Gastroesophageal sphincter (tissue), 4 donors: ENCODE data around the gene PLPP6. TPM values are rescaled to one million over a fixed set of nuclear protein-coding genes. Genes with fewer than 3 reads are reported as not detected.

ENCODE experiments used
- ATAC-seq: fragments of 150-250 bp; one replicate; pipeline ENCODE4 v1.9.1; 2016; ENCODE audit warnings: mild to moderate bottlenecking, moderate library complexity
- H3K27ac ChIP-seq, 4 donors: fragments of 200-600 bp; sonication (generic) in 3 of 4; 1 replicate in 3 of 4; 2 replicates in 1 of 4; pipeline ENCODE4 v1.5.1; 2016 to 2019
- H3K27me3 ChIP-seq: fragments of 200-600 bp; sonication (generic); one replicate; pipeline ENCODE4 v1.5.1; 2019
- H3K36me3 ChIP-seq, 2 donors: fragments of 200-600 bp; sonication (generic); one replicate each; pipeline ENCODE4 v1.5.1; 2019; ENCODE audit warnings: control low read depth in 1 of 2
- H3K4me1 ChIP-seq, 3 donors: fragments of 200-600 bp; sonication (generic); 1 replicate in 2 of 3; 2 replicates in 1 of 3; pipeline ENCODE4 v1.5.1; 2016 to 2019; ENCODE audit warnings: control low read depth in 2 of 3
- H3K4me3 ChIP-seq, 2 donors: fragments of 200-600 bp; sonication (generic); one replicate each; pipeline ENCODE4 v1.5.1; 2019; ENCODE audit warnings: mild to moderate bottlenecking in 1 of 2, moderate library complexity in 1 of 2
- H3K9me3 ChIP-seq, 3 donors: fragments of 200-600 bp; sonication (generic); one replicate each; pipeline ENCODE4 v1.5.1; 2017 to 2019; ENCODE audit warnings: control low read depth in 2 of 3
- CTCF ChIP-seq, 4 experiments: fragments of 200-600 bp in 2 of 4; fragments of 450-650 bp in 2 of 4; sonication (generic) in 1 of 4; IDR thresholded peaks; one replicate each; pipeline ENCODE4 v1.5.1; 2017 to 2019; ENCODE audit warnings: antibody characterized with exemption in 4 of 4, mild to moderate bottlenecking in 2 of 4, moderate library complexity in 2 of 4
- EP300 ChIP-seq: sonication (generic); formaldehyde crosslinking; IDR thresholded peaks from one replicate; pipeline ENCODE4 v1.6.1; 2017; ENCODE audit warnings: antibody characterized with exemption, mild to moderate bottlenecking
- POLR2A ChIP-seq, 2 donors: fragments of 450-650 bp; IDR thresholded peaks; one replicate each; pipeline ENCODE4 v1.6.1; 2017; ENCODE audit warnings: antibody characterized with exemption in 2 of 2, mild to moderate bottlenecking in 2 of 2, moderate library complexity in 1 of 2
- POLR2AphosphoS5 ChIP-seq: sonication (generic); formaldehyde crosslinking; IDR thresholded peaks from one replicate; pipeline ENCODE4 v1.6.1; 2017; ENCODE audit warnings: antibody characterized with exemption
- WGBS, 2 donors: methylation state at CpG; one replicate each; pipeline ENCODE4 v1.1.5; 2018; ENCODE audit warnings: low coverage in 1 of 2; 5-methylcytosine and 5-hydroxymethylcytosine counted together
- total RNA-seq, 4 donors: library from RNA; depleted of rRNA; stranded (reverse); fragments of >200 nt; gene quantifications; one replicate each; pipeline ENCODE4 v1.1.0, GENCODE V29; 2016

The PLPP6 gene
- total RNA-seq, 4 donors from 2014 or later, result 5.3 to 8.1 (median 6.6) TPM

GRCh38 chr9:4679268-4680172, 17.4 kb downstream of the PLPP6 start, which contains the start of gene CDC37L1:
CDC37L1 (plus strand) TSS chr9:4679569; CDS start chr9:4679768, 199 bp downstream.
- WGBS, 2 donors, result 0% methylated on average over 36 to 38 of the region's 66 CpGs
- H3K4me1 ChIP-seq, result peaks cover 4 to 50% (median 4%) of the 10 kb centered on the region in 3 donors
- H3K36me3 ChIP-seq, result no peaks in the 10 kb centered on the region
- H3K27me3 ChIP-seq, result no peaks in the 10 kb centered on the region
- ATAC-seq, result peak; percentile 99
- no peaks in the 10 kb centered on the region for H3K9me3 ChIP-seq
- H3K27ac ChIP-seq, result peak within 1 kb of the TSS; percentile 98 to 100 (median 98)
- peak within 1 kb of the TSS; percentile 82 to 91 for H3K4me3 ChIP-seq
- TF ChIP-seq CTCF (IDR thresholded peaks at IDR 0.05) (peak; percentile 55 to 93 (median 78)), POLR2AphosphoS5 (peak; percentile 96), EP300 (no peak), POLR2A (IDR thresholded peaks at IDR 0.05) (peak; percentile 93 to 94)

- TF ChIP-seq POLR2AphosphoS5 (no peak), POLR2A (IDR thresholded peaks at IDR 0.05) (no peak), EP300 (no peak), CTCF (IDR thresholded peaks at IDR 0.05) (no peak)
- Histone ChIP-seq H3K4me1 (peaks cover 4 to 57% (median 10%) of the 10 kb centered on the region in 3 donors), H3K4me3 (peak overlapping the region; percentile 82 to 91), H3K9me3 (no peaks in the 10 kb centered on the region), H3K36me3 (peaks cover 0 to 3% of the 10 kb centered on the region in 2 donors), H3K27me3 (no peaks in the 10 kb centered on the region), H3K27ac (peak overlapping the region; percentile 98 to 100 (median 98))
- WGBS, 2 donors, result 0 to 2% methylated on average over 9 to 10 of the region's 10 CpGs
- ATAC-seq, result no peak
Measured at GRCh38 chr9:4680173-4680525, 18.1 kb downstream of the PLPP6 start.

GRCh38 chr9:4680750-4681149, 18.7 kb downstream of the PLPP6 start:
- Histone ChIP-seq H3K27ac (peak overlapping the region; percentile 98 to 100 (median 98)), H3K4me3 (peak overlapping the region; percentile 82 to 91), H3K9me3 (no peaks in the 10 kb centered on the region), H3K36me3 (peaks cover 0 to 9% of the 10 kb centered on the region in 2 donors), H3K27me3 (no peaks in the 10 kb centered on the region), H3K4me1 (peaks cover 4 to 63% (median 13%) of the 10 kb centered on the region in 3 donors)
- WGBS, 2 donors, result 26 to 38% methylated on average over 2 of the region's 2 CpGs
- TF ChIP-seq POLR2AphosphoS5 (peak; percentile 67), POLR2A (IDR thresholded peaks at IDR 0.05) (no peak)
- ATAC-seq, result peak; percentile 24

- Histone ChIP-seq H3K36me3 (peaks cover 0 to 21% of the 10 kb centered on the region in 2 donors), H3K27me3 (no peaks in the 10 kb centered on the region), H3K9me3 (no peaks in the 10 kb centered on the region), H3K27ac (peak overlapping the region; percentile 62 to 72 (median 66)), H3K4me3 (no peak overlapping the region), H3K4me1 (peaks cover 4 to 90% (median 19%) of the 10 kb centered on the region in 3 donors)
- 49 to 81% methylated on average over 4 of the region's 4 CpGs for WGBS, 2 donors
- no peak for TF ChIP-seq EP300
- no peak for TF ChIP-seq POLR2A (IDR thresholded peaks at IDR 0.05)
- TF ChIP-seq CTCF (IDR thresholded peaks at IDR 0.05), result no peak
- TF ChIP-seq POLR2AphosphoS5, result no peak
- no peak for ATAC-seq
Measured at GRCh38 chr9:4684820-4685219, 22.7 kb downstream of the PLPP6 start.

- H3K4me3 ChIP-seq, result no peak overlapping the region
- no peaks in the 10 kb centered on the region for H3K27me3 ChIP-seq
- H3K27ac ChIP-seq, result peak overlapping the region; percentile 38 to 77 (median 70)
- H3K36me3 ChIP-seq, result peaks cover 0 to 34% of the 10 kb centered on the region in 2 donors
- WGBS, 2 donors, result 53 to 87% methylated on average over 4 of the region's 4 CpGs
- ATAC-seq, result no peak
- no peaks in the 10 kb centered on the region for H3K9me3 ChIP-seq
- TF ChIP-seq CTCF (IDR thresholded peaks at IDR 0.05) (no peak), POLR2AphosphoS5 (no peak), EP300 (no peak), POLR2A (IDR thresholded peaks at IDR 0.05) (no peak)
- peaks cover 3 to 96% (median 24%) of the 10 kb centered on the region in 3 donors for H3K4me1 ChIP-seq
Measured at GRCh38 chr9:4686112-4686511, 24.0 kb downstream of the PLPP6 start.
